HCT116 (cell line): ENCODE data around the gene IGF2R. TPM values are rescaled to one million over a fixed set of nuclear protein-coding genes. Genes with fewer than 3 reads are reported as not detected.

Experiments
- EZH2phosphoT487 ChIP-seq: fragments of 200-600 bp; IDR thresholded peaks from 2 replicates; pipeline ENCODE4 v1.6.1; 2018; ENCODE audit warnings: antibody characterized with exemption, borderline replicate concordance
- FOSL1 ChIP-seq: IDR thresholded peaks from 2 replicates; pipeline ENCODE4 v1.6.1; 2012; ENCODE audit warnings: low read depth
- JUND ChIP-seq: IDR thresholded peaks from 2 replicates; pipeline ENCODE4 v1.6.1; 2012
- POLR2AphosphoS5 ChIP-seq: IDR thresholded peaks from 2 replicates; pipeline ENCODE4 v1.6.1; 2011; ENCODE audit warnings: mild to moderate bottlenecking, low read depth, low read length, moderate library complexity
- SIN3A ChIP-seq: IDR thresholded peaks from 2 replicates; pipeline ENCODE4 v1.6.1; 2012; ENCODE audit warnings: low read depth
- SP1 ChIP-seq: IDR thresholded peaks from 2 replicates; pipeline ENCODE4 v1.6.1; 2012; ENCODE audit warnings: low read depth
- SRF ChIP-seq: IDR thresholded peaks from 2 replicates; pipeline ENCODE4 v1.6.1; 2012; ENCODE audit warnings: low read depth
- ZFX ChIP-seq: fragments of 450-650 bp; IDR thresholded peaks from 2 replicates; pipeline ENCODE4 v1.6.1; 2017
- total RNA-seq: library from RNA; stranded (reverse); gene quantifications from one replicate; pipeline ENCODE4 v1.2.1, GENCODE V29; 2021; ENCODE audit not compliant: unreplicated experiment
- TF ChIP-seq, protein P1 (sequence below): IDR thresholded peaks from 2 replicates; pipeline ENCODE4 v1.6.1; 2011; ENCODE audit warnings: mild to moderate bottlenecking, low read length, moderate library complexity; ENCODE audit not compliant: insufficient replicate concordance; ENCODE audit errors: extremely low read depth
- TF ChIP-seq, protein P2 (sequence below): IDR thresholded peaks from 2 replicates; pipeline ENCODE4 v1.6.1; 2012
- TF ChIP-seq, protein P3 (sequence below), 3 experiments: fragments of 200-600 bp in 1 of 3; sonication (generic) in 1 of 3; IDR thresholded peaks in 2 of 3; conservative IDR thresholded peaks in 1 of 3; 2 replicates each; pipeline ENCODE4 v1.5.1; 2012 to 2017; ENCODE audit warnings: low read depth in 2 of 3, low read length in 2 of 3, antibody characterized with exemption in 1 of 3, borderline replicate concordance in 1 of 3, control low read depth in 1 of 3, mild to moderate bottlenecking in 1 of 3, mixed read lengths in 1 of 3, mixed run types in 1 of 3, moderate library complexity in 1 of 3; ENCODE audit not compliant: insufficient read depth in 1 of 3

Gene IGF2R
- total RNA-seq, 1 experiment from 2014 or later: 37.0 TPM

DNA sequence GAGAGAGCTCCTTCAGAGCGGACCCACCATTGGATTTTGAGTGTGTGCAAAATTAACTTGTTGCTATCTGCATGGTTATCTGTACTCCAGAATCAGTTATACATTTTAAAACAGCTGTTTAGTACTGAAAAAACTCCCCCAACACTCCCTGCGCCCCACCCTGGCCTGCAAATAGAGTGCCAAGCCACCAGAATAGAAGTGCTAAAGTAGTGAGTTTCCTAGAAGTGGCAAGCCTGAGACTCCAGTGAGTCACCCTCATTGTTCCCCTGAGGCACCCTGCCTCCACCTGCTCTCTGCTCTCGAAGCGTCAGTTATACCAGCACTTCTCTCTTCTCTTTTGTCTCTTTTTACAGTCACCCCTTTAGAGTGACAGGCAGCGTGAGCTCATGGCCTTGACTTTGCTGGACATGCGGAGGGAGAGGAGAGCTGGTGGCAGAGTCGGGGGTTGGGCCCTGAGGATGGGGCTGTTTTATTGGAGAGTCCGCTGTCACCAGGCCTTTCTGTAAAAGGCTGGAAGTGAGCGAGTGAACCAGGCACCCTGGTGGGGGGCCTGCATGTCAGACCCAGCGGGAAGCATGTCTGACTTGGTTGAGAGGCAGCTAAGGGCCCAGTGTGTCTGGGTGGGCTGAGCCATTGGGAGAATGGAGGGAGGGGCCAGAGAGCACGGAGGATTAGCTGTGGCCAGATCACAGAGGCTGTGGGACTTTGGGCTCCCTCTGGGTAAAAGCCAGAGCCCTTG, 10.4 kb downstream of the IGF2R start (continued):
- TF ChIP-seq, protein P1, sequence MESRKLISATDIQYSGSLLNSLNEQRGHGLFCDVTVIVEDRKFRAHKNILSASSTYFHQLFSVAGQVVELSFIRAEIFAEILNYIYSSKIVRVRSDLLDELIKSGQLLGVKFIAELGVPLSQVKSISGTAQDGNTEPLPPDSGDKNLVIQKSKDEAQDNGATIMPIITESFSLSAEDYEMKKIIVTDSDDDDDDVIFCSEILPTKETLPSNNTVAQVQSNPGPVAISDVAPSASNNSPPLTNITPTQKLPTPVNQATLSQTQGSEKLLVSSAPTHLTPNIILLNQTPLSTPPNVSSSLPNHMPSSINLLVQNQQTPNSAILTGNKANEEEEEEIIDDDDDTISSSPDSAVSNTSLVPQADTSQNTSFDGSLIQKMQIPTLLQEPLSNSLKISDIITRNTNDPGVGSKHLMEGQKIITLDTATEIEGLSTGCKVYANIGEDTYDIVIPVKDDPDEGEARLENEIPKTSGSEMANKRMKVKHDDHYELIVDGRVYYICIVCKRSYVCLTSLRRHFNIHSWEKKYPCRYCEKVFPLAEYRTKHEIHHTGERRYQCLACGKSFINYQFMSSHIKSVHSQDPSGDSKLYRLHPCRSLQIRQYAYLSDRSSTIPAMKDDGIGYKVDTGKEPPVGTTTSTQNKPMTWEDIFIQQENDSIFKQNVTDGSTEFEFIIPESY: no peak
- TF ChIP-seq SP1: no peak
- no peak for TF ChIP-seq SRF
- TF ChIP-seq, protein P2, sequence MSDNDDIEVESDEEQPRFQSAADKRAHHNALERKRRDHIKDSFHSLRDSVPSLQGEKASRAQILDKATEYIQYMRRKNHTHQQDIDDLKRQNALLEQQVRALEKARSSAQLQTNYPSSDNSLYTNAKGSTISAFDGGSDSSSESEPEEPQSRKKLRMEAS: no peak
- no peak for TF ChIP-seq POLR2AphosphoS5
- TF ChIP-seq ZFX: no peak
- no peak for TF ChIP-seq SIN3A
- no peak for TF ChIP-seq FOSL1
- TF ChIP-seq, protein P3, sequence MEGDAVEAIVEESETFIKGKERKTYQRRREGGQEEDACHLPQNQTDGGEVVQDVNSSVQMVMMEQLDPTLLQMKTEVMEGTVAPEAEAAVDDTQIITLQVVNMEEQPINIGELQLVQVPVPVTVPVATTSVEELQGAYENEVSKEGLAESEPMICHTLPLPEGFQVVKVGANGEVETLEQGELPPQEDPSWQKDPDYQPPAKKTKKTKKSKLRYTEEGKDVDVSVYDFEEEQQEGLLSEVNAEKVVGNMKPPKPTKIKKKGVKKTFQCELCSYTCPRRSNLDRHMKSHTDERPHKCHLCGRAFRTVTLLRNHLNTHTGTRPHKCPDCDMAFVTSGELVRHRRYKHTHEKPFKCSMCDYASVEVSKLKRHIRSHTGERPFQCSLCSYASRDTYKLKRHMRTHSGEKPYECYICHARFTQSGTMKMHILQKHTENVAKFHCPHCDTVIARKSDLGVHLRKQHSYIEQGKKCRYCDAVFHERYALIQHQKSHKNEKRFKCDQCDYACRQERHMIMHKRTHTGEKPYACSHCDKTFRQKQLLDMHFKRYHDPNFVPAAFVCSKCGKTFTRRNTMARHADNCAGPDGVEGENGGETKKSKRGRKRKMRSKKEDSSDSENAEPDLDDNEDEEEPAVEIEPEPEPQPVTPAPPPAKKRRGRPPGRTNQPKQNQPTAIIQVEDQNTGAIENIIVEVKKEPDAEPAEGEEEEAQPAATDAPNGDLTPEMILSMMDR (IDR thresholded peaks at IDR 0.05 in 2 of 3, conservative IDR thresholded peaks at IDR 0.05 in 1 of 3; ENCODE audit: borderline replicate concordance in 1 of 3, insufficient read depth in 1 of 3, low read depth in 2 of 3, low read length in 2 of 3): no peak
- no peak for TF ChIP-seq JUND
- TF ChIP-seq EZH2phosphoT487: no peak
